Measurements from ENCODE around the gene BMAL1. TPM values are rescaled to one million over a fixed set of nuclear protein-coding genes. Genes with fewer than 3 reads are reported as not detected.
A peak's percentile ranks its signal among the peaks of the same experiment; 100 is the strongest.

The BMAL1 gene
- total RNA-seq, 1 donor from 2014 or later, result 36.6 TPM

GRCh38 chr11:13235895-13236294 lies 41.7 kb upstream of the BMAL1 start:
- FAIRE-seq, result no peak
- DNase-seq (ENCODE audit: low read depth), result no peak
- no peaks in the 10 kb centered on the region for H3K36me3 ChIP-seq (ENCODE audit: control insufficient read depth, insufficient read depth, low read length)
- no peaks in the 10 kb centered on the region for H3K27me3 ChIP-seq (ENCODE audit: control insufficient read depth, insufficient read depth, low read length)
- no peak for TF ChIP-seq CTCF (IDR thresholded peaks at IDR 0.05; ENCODE audit: insufficient read depth, low read length, severe bottlenecking)
- no peak overlapping the region for H3K4me3 ChIP-seq (ENCODE audit: low read depth, low read length)

- TF ChIP-seq CTCF (IDR thresholded peaks at IDR 0.05; ENCODE audit: insufficient read depth, low read length, severe bottlenecking), result no peak
- FAIRE-seq, result no peak
- no peaks in the 10 kb centered on the region for H3K36me3 ChIP-seq (ENCODE audit: control insufficient read depth, insufficient read depth, low read length)
Observed at GRCh38 chr11:13236626-13237025, 41.0 kb upstream of the BMAL1 start.

GRCh38 chr11:13237761-13238160 lies 39.8 kb upstream of the BMAL1 start:
- DNase-seq (ENCODE audit: low read depth) (no peak), FAIRE-seq (no peak)
- H3K4me3 ChIP-seq (ENCODE audit: low read depth, low read length), result no peak overlapping the region
- no peaks in the 10 kb centered on the region for H3K36me3 ChIP-seq (ENCODE audit: control insufficient read depth, insufficient read depth, low read length)
- TF ChIP-seq CTCF (IDR thresholded peaks at IDR 0.05; ENCODE audit: insufficient read depth, low read length, severe bottlenecking), result no peak
- no peaks in the 10 kb centered on the region for H3K27me3 ChIP-seq (ENCODE audit: control insufficient read depth, insufficient read depth, low read length)

More at GRCh38 chr11:13236626-13237025, 41.0 kb upstream of the BMAL1 start:
- no peaks in the 10 kb centered on the region for H3K27me3 ChIP-seq (ENCODE audit: control insufficient read depth, insufficient read depth, low read length)
- no peak for DNase-seq (ENCODE audit: low read depth)
- no peak overlapping the region for H3K4me3 ChIP-seq (ENCODE audit: low read depth, low read length)

- FAIRE-seq (no peak), DNase-seq (ENCODE audit: low read depth) (peak; percentile 35)
- Histone ChIP-seq H3K27me3 (ENCODE audit: control insufficient read depth, insufficient read depth, low read length) (peaks cover 2% of the 10 kb centered on the region), H3K4me3 (ENCODE audit: low read depth, low read length) (no peak overlapping the region), H3K36me3 (ENCODE audit: control insufficient read depth, insufficient read depth, low read length) (no peaks in the 10 kb centered on the region)
- TF ChIP-seq CTCF (IDR thresholded peaks at IDR 0.05; ENCODE audit: insufficient read depth, low read length, severe bottlenecking), result peak; percentile 82
Observed at GRCh38 chr11:13238879-13239514, 38.6 kb upstream of the BMAL1 start.

GRCh38 chr11:13242564-13242963 lies 35.0 kb upstream of the BMAL1 start:
- Histone ChIP-seq H3K36me3 (ENCODE audit: control insufficient read depth, insufficient read depth, low read length) (no peaks in the 10 kb centered on the region), H3K4me3 (ENCODE audit: low read depth, low read length) (no peak overlapping the region), H3K27me3 (ENCODE audit: control insufficient read depth, insufficient read depth, low read length) (peaks cover 2% of the 10 kb centered on the region)
- DNase-seq (ENCODE audit: low read depth), result peak; percentile 37
- no peak for FAIRE-seq
- TF ChIP-seq CTCF (IDR thresholded peaks at IDR 0.05; ENCODE audit: insufficient read depth, low read length, severe bottlenecking), result no peak

Measured in bronchial epithelial cell (primary cell).